Activated naive CD4-positive, alpha-beta T cell treated with anti-CD3 and anti-CD28 coated beads for 36 hours (primary cell): Measurements from ENCODE around the gene MYDGF. TPM values are rescaled to one million over a fixed set of nuclear protein-coding genes. Genes with fewer than 3 reads are reported as not detected.

Source experiments
- CTCF ChIA-PET: fragments of 350-600 bp; sonication (Branson Sonifier 250); formaldehyde crosslinking; loops from one replicate; lab custom pipeline; 2021; ENCODE audit warnings: antibody characterized with exemption; lab: Charles Lee
- DNase-seq: peaks from one replicate; pipeline ENCODE4 v3.0.0-alpha.2; 2020
- H3K27ac Mint-ChIP-seq: one replicate; pipeline ENCODE4 v1.8.0; 2021; ENCODE audit warnings: mild to moderate bottlenecking, mixed read lengths
- H3K27me3 Mint-ChIP-seq: one replicate; pipeline ENCODE4 v1.8.0; 2021; ENCODE audit warnings: low read depth, mixed read lengths
- H3K36me3 Mint-ChIP-seq: one replicate; pipeline ENCODE4 v1.8.0; 2021; ENCODE audit warnings: low read depth, mixed read lengths
- H3K4me1 Mint-ChIP-seq: one replicate; pipeline ENCODE4 v1.8.0; 2021; ENCODE audit warnings: low read depth, mixed read lengths
- H3K4me3 Mint-ChIP-seq: one replicate; pipeline ENCODE4 v1.8.0; 2021; ENCODE audit warnings: mild to moderate bottlenecking, moderate library complexity, mixed read lengths
- H3K9me3 Mint-ChIP-seq: one replicate; pipeline ENCODE4 v1.8.0; 2021; ENCODE audit warnings: mixed read lengths
- intact Hi-C: fragments of 100-400 bp; cut with micrococcal nuclease; formaldehyde crosslinking; loops from one replicate; pipeline ENCODE4 v1.15.1; 2023
- total RNA-seq, 2 experiments: library from RNA; stranded (reverse); gene quantifications; one replicate each; pipeline ENCODE4 v1.2.3, GENCODE V29; 2021

Gene MYDGF
- total RNA-seq, 2 experiments from 2014 or later: 43.5 to 45.5 TPM

- Mint-ChIP-seq H3K4me3 (no peak overlapping the region), H3K9me3 (no peaks in the 10 kb centered on the region), H3K36me3 (peaks cover 7% of the 10 kb centered on the region), H3K27ac (no peak overlapping the region), H3K27me3 (no peaks in the 10 kb centered on the region), H3K4me1 (peaks cover 17% of the 10 kb centered on the region)
- no peak for DNase-seq
- CTCF ChIA-PET: interaction anchor here (0.6 to 2.2 kb wide), 3 partner anchors 9 to 267 kb away, joined by 3 to 9 read pairs (median 4); no protein-coding TSS in a partner anchor
- intact Hi-C loops: no loop called here
Measured at GRCh38 chr19:4645718-4646117, 24.4 kb downstream of the MYDGF start.

GRCh38 chr19:4642625-4643024 lies 27.5 kb downstream of the MYDGF start:
- Mint-ChIP-seq H3K9me3 (no peaks in the 10 kb centered on the region), H3K27ac (no peak overlapping the region), H3K4me1 (peaks cover 27% of the 10 kb centered on the region), H3K4me3 (peak overlapping the region; percentile 21), H3K36me3 (peaks cover 7% of the 10 kb centered on the region), H3K27me3 (no peaks in the 10 kb centered on the region)
- intact Hi-C loops: no loop called here
- DNase-seq: no peak
- CTCF ChIA-PET: no interaction called here

- intact Hi-C loops: no loop called here
- Mint-ChIP-seq H3K27ac (no peak overlapping the region), H3K4me3 (no peak overlapping the region), H3K27me3 (no peaks in the 10 kb centered on the region), H3K9me3 (no peaks in the 10 kb centered on the region), H3K36me3 (peaks cover 3% of the 10 kb centered on the region), H3K4me1 (peaks cover 35% of the 10 kb centered on the region)
- CTCF ChIA-PET: interaction anchor here (0.7 kb wide), 1 partner anchor 8 kb away, joined by 3 read pairs; no protein-coding TSS in a partner anchor
- no peak for DNase-seq
Measured at GRCh38 chr19:4641132-4641531, 29.0 kb downstream of the MYDGF start.

- no peaks in the 10 kb centered on the region for H3K36me3 Mint-ChIP-seq
- peak overlapping the region; percentile 80 for H3K4me3 Mint-ChIP-seq
- DNase-seq: no peak
- no peaks in the 10 kb centered on the region for H3K9me3 Mint-ChIP-seq
- intact Hi-C loops: no loop called here
- no peaks in the 10 kb centered on the region for H3K27me3 Mint-ChIP-seq
- peak overlapping the region; percentile 77 for H3K27ac Mint-ChIP-seq
- CTCF ChIA-PET: interaction anchor here (0.8 to 1.4 kb wide), 4 partner anchors 11 to 76 kb away, joined by 3 to 4 read pairs (median 3); no protein-coding TSS in a partner anchor
- H3K4me1 Mint-ChIP-seq: peaks cover 35% of the 10 kb centered on the region
Measured at GRCh38 chr19:4640247-4641000, 29.7 kb downstream of the MYDGF start.

GRCh38 chr19:4639531-4640246 lies 30.5 kb downstream of the MYDGF start:
- H3K4me3 Mint-ChIP-seq: peak overlapping the region; percentile 80
- intact Hi-C loops: loop anchor here (1.0 kb wide), 4 partner anchors 31 to 168 kb away; partner anchors contain the start of genes FEM1A and MYDGF
- peaks cover 35% of the 10 kb centered on the region for H3K4me1 Mint-ChIP-seq
- no peaks in the 10 kb centered on the region for H3K36me3 Mint-ChIP-seq
- H3K27me3 Mint-ChIP-seq: no peaks in the 10 kb centered on the region
- peak overlapping the region; percentile 72 for H3K27ac Mint-ChIP-seq
- CTCF ChIA-PET: interaction anchor here (0.8 to 1.4 kb wide), 4 partner anchors 12 to 75 kb away, joined by 3 to 4 read pairs (median 3); no protein-coding TSS in a partner anchor
- H3K9me3 Mint-ChIP-seq: no peaks in the 10 kb centered on the region
- peak; percentile 30 for DNase-seq

GRCh38 chr19:4638828-4639530 lies 31.2 kb downstream of the MYDGF start, which contains the start of gene TNFAIP8L1:
TNFAIP8L1 (plus strand) TSS chr19:4639516; CDS start chr19:4651870, 12,354 bp downstream.
- peaks cover 35% of the 10 kb centered on the region for H3K4me1 Mint-ChIP-seq
- no peaks in the 10 kb centered on the region for H3K27me3 Mint-ChIP-seq
- DNase-seq: peak; percentile 99
- H3K9me3 Mint-ChIP-seq: no peaks in the 10 kb centered on the region
- intact Hi-C loops: loop anchor here (1.0 kb wide), 4 partner anchors 31 to 168 kb away; partner anchors contain the start of genes FEM1A and MYDGF
- peak within 1 kb of the TSS; percentile 91 for H3K27ac Mint-ChIP-seq
- peak within 1 kb of the TSS; percentile 80 for H3K4me3 Mint-ChIP-seq
- CTCF ChIA-PET: interaction anchor here (3.3 to 3.4 kb wide), 2 partner anchors 64 to 71 kb away, joined by 57 to 70 read pairs; no protein-coding TSS in a partner anchor
- no peaks in the 10 kb centered on the region for H3K36me3 Mint-ChIP-seq

GRCh38 chr19:4638317-4638716 lies 31.8 kb downstream of the MYDGF start:
- peak overlapping the region; percentile 91 for H3K27ac Mint-ChIP-seq
- H3K4me3 Mint-ChIP-seq: peak overlapping the region; percentile 21
- H3K27me3 Mint-ChIP-seq: no peaks in the 10 kb centered on the region
- intact Hi-C loops: no loop called here
- DNase-seq: no peak
- CTCF ChIA-PET: interaction anchor here (2.1 to 3.4 kb wide), 3 partner anchors 63 to 113 kb away, joined by 9 to 70 read pairs (median 57); no protein-coding TSS in a partner anchor
- no peaks in the 10 kb centered on the region for H3K9me3 Mint-ChIP-seq
- no peaks in the 10 kb centered on the region for H3K36me3 Mint-ChIP-seq
- peaks cover 35% of the 10 kb centered on the region for H3K4me1 Mint-ChIP-seq

- Mint-ChIP-seq H3K27me3 (no peaks in the 10 kb centered on the region), H3K27ac (no peak overlapping the region), H3K9me3 (no peaks in the 10 kb centered on the region), H3K4me1 (peaks cover 34% of the 10 kb centered on the region), H3K4me3 (no peak overlapping the region), H3K36me3 (no peaks in the 10 kb centered on the region)
- intact Hi-C loops: loop anchor here (1.0 kb wide), 2 partner anchors 60 to 69 kb away; no protein-coding TSS in a partner anchor
- no peak for DNase-seq
- CTCF ChIA-PET: interaction anchor here (0.7 to 3.4 kb wide), 24 partner anchors 9 to 186 kb away, joined by 3 to 70 read pairs (median 5); partner anchors contain the start of gene SEMA6B
Measured at GRCh38 chr19:4636761-4637160, 33.4 kb downstream of the MYDGF start.

GRCh38 chr19:4636151-4636717 lies 33.9 kb downstream of the MYDGF start:
- Mint-ChIP-seq H3K9me3 (no peaks in the 10 kb centered on the region), H3K27ac (no peak overlapping the region), H3K4me3 (peak overlapping the region; percentile 34), H3K36me3 (no peaks in the 10 kb centered on the region), H3K27me3 (no peaks in the 10 kb centered on the region), H3K4me1 (peaks cover 31% of the 10 kb centered on the region)
- DNase-seq: peak; percentile 75
- CTCF ChIA-PET: interaction anchor here (0.6 to 3.4 kb wide), 25 partner anchors 9 to 187 kb away, joined by 3 to 70 read pairs (median 5); partner anchors contain the start of gene SEMA6B
- intact Hi-C loops: loop anchor here (1.0 kb wide), 2 partner anchors 60 to 69 kb away; no protein-coding TSS in a partner anchor

GRCh38 chr19:4635754-4636116 lies 34.4 kb downstream of the MYDGF start:
- intact Hi-C loops: loop anchor here (1.0 kb wide), 2 partner anchors 59 to 68 kb away; no protein-coding TSS in a partner anchor
- CTCF ChIA-PET: interaction anchor here (0.6 to 3.4 kb wide), 18 partner anchors 11 to 187 kb away, joined by 3 to 70 read pairs (median 6); partner anchors contain the start of gene SEMA6B
- Mint-ChIP-seq H3K36me3 (no peaks in the 10 kb centered on the region), H3K4me1 (peaks cover 27% of the 10 kb centered on the region), H3K9me3 (no peaks in the 10 kb centered on the region), H3K27ac (no peak overlapping the region), H3K27me3 (no peaks in the 10 kb centered on the region), H3K4me3 (peak overlapping the region; percentile 34)
- DNase-seq: no peak
